ENCODE data around the gene PFDN2. TPM values are rescaled to one million over a fixed set of nuclear protein-coding genes. Genes with fewer than 3 reads are reported as not detected.

Gene PFDN2
- total and polyA plus RNA-seq, 2 experiments from 2014 or later, result 35.9 to 121 TPM

DNA sequence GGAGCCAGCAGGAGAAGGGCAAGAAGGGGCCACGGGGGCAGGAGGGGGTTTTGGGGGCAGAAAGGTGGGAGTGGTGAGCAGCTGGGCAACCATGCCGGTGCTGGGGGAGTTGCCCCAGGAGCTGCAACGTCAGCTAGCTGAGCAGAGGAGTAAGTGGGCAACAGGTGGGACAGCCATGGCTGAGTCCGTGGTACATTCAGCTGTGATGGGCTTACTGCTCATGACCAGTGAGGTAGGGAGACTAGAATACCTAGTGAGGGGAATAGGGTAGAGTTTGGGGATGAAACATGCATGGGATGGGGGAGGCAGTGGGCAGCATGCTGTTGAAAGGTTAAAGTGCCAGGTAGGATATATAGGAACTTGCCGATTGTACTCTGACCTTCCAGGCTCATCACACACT, 43.8 kb upstream of the PFDN2 start:
- TF ChIP-seq EZH2phosphoT487 (IDR thresholded peaks at IDR 0.05; ENCODE audit: insufficient read depth, low read depth) (no peak), EZH2 (IDR thresholded peaks at IDR 0.05; ENCODE audit: insufficient read depth, poor library complexity, severe bottlenecking) (no peak)
- Histone ChIP-seq H3K27ac (no peak overlapping the region), H4K20me1 (ENCODE audit: insufficient read depth) (no peaks in the 10 kb centered on the region), H3K27me3 (replicated peaks; ENCODE audit: insufficient read depth) (no peaks in the 10 kb centered on the region), H2AFZ (no peak overlapping the region), H3K36me3 (ENCODE audit: low read depth) (no peaks in the 10 kb centered on the region; the same call in 1 of the 2 replicates), H3K79me2 (ENCODE audit: insufficient read depth) (peaks cover 15% of the 10 kb centered on the region), H3K4me2 (ENCODE audit: unreplicated experiment) (no peak overlapping the region), H3K4me1 (ENCODE audit: insufficient read depth) (peaks cover 9% of the 10 kb centered on the region), H3K9me3 (ENCODE audit: low read depth) (no peaks in the 10 kb centered on the region), H3K9me2 (ENCODE audit: insufficient read depth) (no peaks in the 10 kb centered on the region), H3K9ac (no peak overlapping the region), H3K4me3 (no peak overlapping the region), H3F3A (ENCODE audit: insufficient read depth) (peaks cover 42% of the 10 kb centered on the region)
- DNase-seq, result no peak
- in situ Hi-C loops (cut with MboI), result no loop called here
- WGBS, 2 experiments (ENCODE audit: low coverage in 1 of 2, low lambda C conversion rate in 2 of 2, missing lambda C conversion rate in 2 of 2), result 72 to 85% methylated on average over 2 to 5 of the region's 5 CpGs

DNA sequence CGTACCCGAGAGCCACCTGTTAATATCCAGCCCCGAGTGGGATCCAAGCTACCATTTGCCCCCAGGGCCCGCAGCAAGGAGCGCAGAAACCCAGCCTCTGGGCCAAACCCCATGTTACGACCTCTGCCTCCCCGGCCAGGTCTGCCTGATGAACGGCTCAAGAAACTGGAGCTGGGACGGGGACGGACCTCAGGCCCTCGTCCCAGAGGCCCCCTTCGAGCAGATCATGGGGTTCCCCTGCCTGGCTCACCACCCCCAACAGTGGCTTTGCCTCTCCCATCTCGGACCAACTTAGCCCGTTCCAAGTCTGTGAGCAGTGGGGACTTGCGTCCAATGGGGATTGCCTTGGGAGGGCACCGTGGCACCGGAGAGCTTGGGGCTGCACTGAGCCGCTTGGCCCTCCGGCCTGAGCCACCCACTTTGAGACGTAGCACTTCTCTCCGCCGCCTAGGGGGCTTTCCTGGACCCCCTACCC, 42.9 kb upstream of the PFDN2 start:
- peaks cover 9% of the 10 kb centered on the region for H3K4me1 ChIP-seq (ENCODE audit: insufficient read depth)
- in situ Hi-C loops (cut with MboI), result no loop called here
- H3K27me3 ChIP-seq (replicated peaks; ENCODE audit: insufficient read depth), result no peaks in the 10 kb centered on the region
- no peak overlapping the region for H3K4me2 ChIP-seq (ENCODE audit: unreplicated experiment)
- WGBS, 2 experiments (ENCODE audit: low coverage in 1 of 2, low lambda C conversion rate in 2 of 2, missing lambda C conversion rate in 2 of 2), result 81 to 88% methylated on average over 22 of the region's 22 CpGs
- H3F3A ChIP-seq (ENCODE audit: insufficient read depth), result peaks cover 42% of the 10 kb centered on the region
- 0 out of 2 replicates have a peak overlapping the region, but pooled peaks have one; percentile 10 for H3K9ac ChIP-seq
- H3K9me3 ChIP-seq (ENCODE audit: low read depth), result no peaks in the 10 kb centered on the region
- H2AFZ ChIP-seq, result no peak overlapping the region
- H3K4me3 ChIP-seq, result no peak overlapping the region
- no peak for DNase-seq
- peaks cover 17% of the 10 kb centered on the region for H3K79me2 ChIP-seq (ENCODE audit: insufficient read depth)
- H3K27ac ChIP-seq, result no peak overlapping the region
- no peaks in the 10 kb centered on the region for H3K9me2 ChIP-seq (ENCODE audit: insufficient read depth)
- no peak for TF ChIP-seq EZH2 (IDR thresholded peaks at IDR 0.05; ENCODE audit: insufficient read depth, poor library complexity, severe bottlenecking)
- H4K20me1 ChIP-seq (ENCODE audit: insufficient read depth), result no peaks in the 10 kb centered on the region
- H3K36me3 ChIP-seq (ENCODE audit: low read depth), result no peaks in the 10 kb centered on the region; the same call in 1 of the 2 replicates

DNA sequence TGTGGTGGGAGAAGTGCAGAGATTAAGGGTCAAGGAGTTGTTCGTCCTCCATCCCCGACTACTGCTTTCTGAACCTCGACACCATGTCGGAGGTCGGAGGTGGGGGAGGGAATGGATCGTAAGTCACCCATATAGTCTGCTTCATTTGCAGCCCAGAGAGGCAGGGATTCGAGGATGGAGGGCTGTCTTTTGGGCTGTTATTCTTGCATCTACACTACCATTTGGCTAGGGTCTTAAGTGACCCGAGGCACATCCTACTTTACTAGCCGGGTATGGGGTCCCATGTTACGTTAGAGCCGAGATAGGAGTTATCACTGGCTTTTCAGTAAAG, 42.0 kb upstream of the PFDN2 start:
- Histone ChIP-seq H3K27me3 (replicated peaks; ENCODE audit: insufficient read depth) (no peaks in the 10 kb centered on the region), H3K4me1 (ENCODE audit: insufficient read depth) (peaks cover 3% of the 10 kb centered on the region; the same call in 1 of the 2 replicates), H3K9me2 (ENCODE audit: insufficient read depth) (no peaks in the 10 kb centered on the region), H3K27ac (peak overlapping the region; percentile 73; the same call in 1 of the 2 replicates), H3K79me2 (ENCODE audit: insufficient read depth) (peaks cover 25% of the 10 kb centered on the region), H3K4me3 (peak overlapping the region; percentile 82), H3K9me3 (ENCODE audit: low read depth) (no peaks in the 10 kb centered on the region), H2AFZ (peak overlapping the region; percentile 88), H4K20me1 (ENCODE audit: insufficient read depth) (no peaks in the 10 kb centered on the region), H3F3A (ENCODE audit: insufficient read depth) (peaks cover 34% of the 10 kb centered on the region), H3K9ac (peak overlapping the region; percentile 93), H3K36me3 (ENCODE audit: low read depth) (no peaks in the 10 kb centered on the region; the same call in 1 of the 2 replicates), H3K4me2 (ENCODE audit: unreplicated experiment) (peak overlapping the region; percentile 96)
- no peak for DNase-seq
- WGBS, 2 experiments (ENCODE audit: low coverage in 1 of 2, low lambda C conversion rate in 2 of 2, missing lambda C conversion rate in 2 of 2), result 1 to 2% methylated on average over 11 of the region's 11 CpGs
- in situ Hi-C loops (cut with MboI), result no loop called here
- no peak for TF ChIP-seq EZH2phosphoT487 (IDR thresholded peaks at IDR 0.05; ENCODE audit: insufficient read depth, low read depth)
- TF ChIP-seq EZH2 (IDR thresholded peaks at IDR 0.05; ENCODE audit: insufficient read depth, poor library complexity, severe bottlenecking), result no peak

DNA sequence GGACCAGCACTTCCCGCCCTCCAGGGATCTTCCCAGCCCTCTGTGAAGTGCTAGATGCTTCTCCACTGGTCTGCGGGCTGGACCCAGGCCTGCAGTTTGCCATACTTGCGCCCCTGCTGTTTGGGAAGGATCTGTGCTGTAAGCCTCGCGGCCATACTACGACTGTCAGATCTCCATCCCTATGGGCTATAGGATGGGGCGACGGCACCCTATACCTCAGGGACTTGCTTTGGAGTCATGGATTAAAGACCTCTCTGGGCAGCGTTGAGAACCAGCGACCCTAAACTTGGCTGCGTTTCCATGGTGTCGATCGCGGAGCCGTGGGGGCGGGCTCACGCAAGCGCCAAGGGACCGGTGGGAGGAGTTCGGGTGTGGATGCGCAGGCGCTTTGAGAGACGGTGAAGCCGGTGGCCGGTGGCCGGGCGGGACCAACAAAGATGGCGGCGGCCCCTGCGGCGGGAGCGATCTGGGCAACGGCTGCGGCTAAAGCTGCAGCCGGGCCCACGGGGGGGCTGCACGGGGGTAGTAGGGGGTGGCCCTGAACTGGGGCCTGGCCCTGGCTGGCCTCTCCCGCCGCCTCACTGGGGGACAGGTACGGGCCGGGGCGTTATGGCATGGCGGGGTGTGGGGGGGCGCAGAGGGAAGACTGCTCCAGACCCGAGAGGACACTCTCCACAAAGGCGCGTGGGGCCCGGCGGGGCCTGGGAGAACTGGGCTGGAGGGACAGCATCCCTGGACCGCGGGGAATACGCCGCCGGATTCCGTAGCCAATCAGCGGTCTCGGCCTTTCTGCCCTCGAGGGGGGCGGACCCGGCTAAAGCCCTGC, 41.5 kb upstream of the PFDN2 start, which contains the start of gene USP21:
Gene USP21, plus strand, starts transcription at position 414 of the 826 bp plus-strand sequence. CDS start 1,141 bp downstream, outside the sequence.
- H3K27ac ChIP-seq, result peak within 1 kb of the TSS; percentile 73
- peak within 1 kb of the TSS; percentile 88 for H2AFZ ChIP-seq
- H4K20me1 ChIP-seq (ENCODE audit: insufficient read depth), result no peaks in the 10 kb centered on the region
- no peaks in the 10 kb centered on the region for H3K9me2 ChIP-seq (ENCODE audit: insufficient read depth)
- peak within 1 kb of the TSS; percentile 96 for H3K4me2 ChIP-seq (ENCODE audit: unreplicated experiment)
- peak; percentile 98 for DNase-seq
- in situ Hi-C loops (cut with MboI), result no loop called here
- WGBS, 2 experiments (ENCODE audit: low coverage in 1 of 2, low lambda C conversion rate in 2 of 2, missing lambda C conversion rate in 2 of 2), result 1% methylated on average over 49 to 57 of the region's 60 CpGs
- no peaks in the 10 kb centered on the region for H3K27me3 ChIP-seq (replicated peaks; ENCODE audit: insufficient read depth)
- peak within 1 kb of the TSS; percentile 93 for H3K9ac ChIP-seq
- peaks cover 31% of the 10 kb centered on the region for H3K79me2 ChIP-seq (ENCODE audit: insufficient read depth)
- no peaks in the 10 kb centered on the region for H3K9me3 ChIP-seq (ENCODE audit: low read depth)
- H3K36me3 ChIP-seq (ENCODE audit: low read depth), result no peaks in the 10 kb centered on the region; the same call in 1 of the 2 replicates
- TF ChIP-seq EZH2phosphoT487 (IDR thresholded peaks at IDR 0.05; ENCODE audit: insufficient read depth, low read depth) (no peak), EZH2 (IDR thresholded peaks at IDR 0.05; ENCODE audit: insufficient read depth, poor library complexity, severe bottlenecking) (no peak)
- H3K4me3 ChIP-seq, result peak within 1 kb of the TSS; percentile 82
- H3F3A ChIP-seq (ENCODE audit: insufficient read depth), result peaks cover 28% of the 10 kb centered on the region
- peaks cover 3% of the 10 kb centered on the region; the same call in 1 of the 2 replicates for H3K4me1 ChIP-seq (ENCODE audit: insufficient read depth)
